Measurements from ENCODE around the gene COL2A1.

DNA sequence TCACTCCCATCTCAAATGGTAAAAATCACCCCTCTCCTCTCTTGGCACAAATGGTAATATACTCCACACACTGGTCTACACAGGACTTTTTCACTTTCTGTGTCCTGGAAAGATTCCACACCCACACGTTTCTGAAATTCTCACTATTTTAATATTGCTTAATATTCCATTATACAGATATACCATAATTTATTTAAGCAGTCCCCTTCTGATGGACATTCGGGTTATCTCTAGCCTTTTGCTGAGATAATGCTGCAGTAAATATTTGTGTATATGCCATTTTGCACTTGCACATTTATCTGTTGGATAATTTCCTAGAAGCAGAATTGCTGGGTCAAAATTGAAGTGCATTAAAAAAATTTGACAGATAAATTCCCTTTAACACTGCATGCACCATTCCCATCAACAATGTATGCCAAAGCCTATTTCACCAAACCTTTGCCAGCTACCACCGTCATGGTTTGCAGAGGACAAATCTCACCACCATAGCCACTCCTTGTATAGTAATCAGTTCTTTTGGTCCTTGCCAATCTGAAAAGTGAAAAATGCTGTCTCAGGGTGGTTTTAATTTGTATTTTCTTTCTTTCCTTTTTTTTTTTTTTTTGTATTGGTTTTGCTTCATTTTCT, 15.5 kb upstream of the COL2A1 start:
- TF ChIP-seq POLR2A (IDR thresholded peaks at IDR 0.05) (no peak), CTCF (IDR thresholded peaks at IDR 0.05) (no peak)
